Endodermal cell (in vitro differentiated cells): Measurements from ENCODE around the gene CYP4F12. TPM values are rescaled to one million over a fixed set of nuclear protein-coding genes. Genes with fewer than 3 reads are reported as not detected.

Experiments
- DNase-seq: peaks from one replicate; pipeline ENCODE4 v3.0.0-alpha.2; 2017
- H3K27ac ChIP-seq: 2 replicates; pipeline ENCODE4 v1.5.1; 2013; ENCODE audit warnings: mild to moderate bottlenecking, low read depth, low read length, moderate library complexity
- H3K27me3 ChIP-seq: 2 replicates; pipeline ENCODE4 v1.6.1; 2013; ENCODE audit warnings: mild to moderate bottlenecking, low read length, moderate library complexity; ENCODE audit not compliant: insufficient read depth, control insufficient read depth, poor library complexity, severe bottlenecking
- H3K36me3 ChIP-seq: 2 replicates; pipeline ENCODE4 v1.7.0; 2013; ENCODE audit warnings: mild to moderate bottlenecking, low read length, moderate library complexity; ENCODE audit not compliant: control insufficient read depth, insufficient read depth
- H3K4me1 ChIP-seq: one replicate; pipeline ENCODE4 v1.7.0; 2013; ENCODE audit warnings: low read length; ENCODE audit not compliant: control insufficient read depth, insufficient read depth
- H3K4me3 ChIP-seq: 2 replicates; pipeline ENCODE4 v1.5.1; 2013; ENCODE audit warnings: mild to moderate bottlenecking, low read length, moderate library complexity
- H3K9ac ChIP-seq: 2 replicates; pipeline ENCODE4 v1.6.1; 2013; ENCODE audit warnings: mild to moderate bottlenecking, low read length, moderate library complexity; ENCODE audit not compliant: poor library complexity, severe bottlenecking; ENCODE audit errors: extremely low read depth
- H3K9me3 ChIP-seq: 2 replicates; pipeline ENCODE4 v1.6.1; 2013; ENCODE audit warnings: mild to moderate bottlenecking, low read length, moderate library complexity; ENCODE audit not compliant: control insufficient read depth
- H3K27ac Mint-ChIP-seq: 2 replicates; pipeline ENCODE4 v1.8.0; 2020; ENCODE audit warnings: mixed read lengths
- H3K27me3 Mint-ChIP-seq: 2 replicates; pipeline ENCODE4 v1.8.0; 2021; ENCODE audit warnings: mild to moderate bottlenecking, mixed read lengths; ENCODE audit not compliant: insufficient read depth
- H3K36me3 Mint-ChIP-seq: 2 replicates; pipeline ENCODE4 v1.8.0; 2020; ENCODE audit warnings: low read depth, mixed read lengths
- H3K4me1 Mint-ChIP-seq: 2 replicates; pipeline ENCODE4 v1.8.0; 2020; ENCODE audit warnings: mixed read lengths
- H3K4me3 Mint-ChIP-seq: 2 replicates; pipeline ENCODE4 v1.8.0; 2020; ENCODE audit warnings: mild to moderate bottlenecking, moderate library complexity, mixed read lengths
- H3K9me3 Mint-ChIP-seq: 2 replicates; pipeline ENCODE4 v1.8.0; 2020; ENCODE audit warnings: mild to moderate bottlenecking, mixed read lengths
- CTCF ChIP-seq: fragments of 200-600 bp; sonication (generic); conservative IDR thresholded peaks from 2 replicates; pipeline ENCODE4 v1.5.0; 2021; ENCODE audit warnings: antibody characterized with exemption, mild to moderate bottlenecking
- WGBS, 2 experiments: methylation state at CpG; one replicate each; pipeline versions ENCODE4 v1.1.5 to v1.1.7; 2013; ENCODE audit warnings: missing lambda C conversion rate in 2 of 2, mixed read lengths in 1 of 2; ENCODE audit not compliant: insufficient coverage in 1 of 2, insufficient read length in 1 of 2; 5-methylcytosine and 5-hydroxymethylcytosine counted together
- total RNA-seq, 2 donors: library from RNA; stranded (reverse); fragmentation: NEBNext Ultra II Directional in 1 of 2; extraction: Animal tissue kit (Norgen Biotek cat#: 25700) in 1 of 2; gene quantifications; 2 replicates in 1 of 2; 3 replicates in 1 of 2; pipeline ENCODE4 v1.2.1, GENCODE V29; 2021

Gene CYP4F12
- total RNA-seq, 2 donors from 2014 or later: not detected

- H3K4me1 Mint-ChIP-seq: no peaks in the 10 kb centered on the region
- H3K27ac Mint-ChIP-seq: no peak overlapping the region
- no peaks in the 10 kb centered on the region for H3K36me3 Mint-ChIP-seq
- no peak overlapping the region for H3K4me3 ChIP-seq
- no peaks in the 10 kb centered on the region for H3K36me3 ChIP-seq
- no peak for DNase-seq
- 80 to 89% methylated on average over 6 to 10 of the region's 10 CpGs for WGBS, 2 experiments
- peaks cover 98% of the 10 kb centered on the region for H3K9me3 Mint-ChIP-seq
- H3K27ac ChIP-seq: no peak overlapping the region
- no peaks in the 10 kb centered on the region for H3K27me3 ChIP-seq
- H3K9ac ChIP-seq: no peak overlapping the region
- no peaks in the 10 kb centered on the region for H3K4me1 ChIP-seq
- peaks cover 2% of the 10 kb centered on the region for H3K27me3 Mint-ChIP-seq
- no peak for TF ChIP-seq CTCF
- H3K4me3 Mint-ChIP-seq: no peak overlapping the region
- H3K9me3 ChIP-seq: peaks cover 88% of the 10 kb centered on the region
Measured at GRCh38 chr19:15683411-15683810, 10.5 kb downstream of the CYP4F12 start.

GRCh38 chr19:15684828-15685227 is 11.9 kb downstream of the CYP4F12 start:
- H3K9me3 ChIP-seq: peaks cover 84% of the 10 kb centered on the region

GRCh38 chr19:15696654-15697194 is 23.8 kb downstream of the CYP4F12 start:
- no peaks in the 10 kb centered on the region for H3K4me1 Mint-ChIP-seq
- Histone ChIP-seq H3K36me3 (no peaks in the 10 kb centered on the region), H3K4me3 (no peak overlapping the region), H3K9ac (no peak overlapping the region), H3K4me1 (no peaks in the 10 kb centered on the region), H3K27ac (no peak overlapping the region), H3K9me3 (peaks cover 48% of the 10 kb centered on the region), H3K27me3 (no peaks in the 10 kb centered on the region)
- no peaks in the 10 kb centered on the region for H3K27me3 Mint-ChIP-seq
- peaks cover 82% of the 10 kb centered on the region for H3K9me3 Mint-ChIP-seq
- no peak overlapping the region for H3K27ac Mint-ChIP-seq
- H3K4me3 Mint-ChIP-seq: no peak overlapping the region
- no peak for DNase-seq
- no peak for TF ChIP-seq CTCF
- 50 to 76% methylated on average over 2 to 19 of the region's 19 CpGs for WGBS, 2 experiments
- no peaks in the 10 kb centered on the region for H3K36me3 Mint-ChIP-seq

More at GRCh38 chr19:15684828-15685227, 11.9 kb downstream of the CYP4F12 start:
- H3K27ac ChIP-seq: no peak overlapping the region
- Mint-ChIP-seq H3K9me3 (peaks cover 98% of the 10 kb centered on the region), H3K4me3 (no peak overlapping the region), H3K27ac (no peak overlapping the region), H3K4me1 (no peaks in the 10 kb centered on the region), H3K36me3 (no peaks in the 10 kb centered on the region), H3K27me3 (no peaks in the 10 kb centered on the region)
- TF ChIP-seq CTCF: no peak
- 62 to 82% methylated on average over 2 to 9 of the region's 9 CpGs for WGBS, 2 experiments
- no peaks in the 10 kb centered on the region for H3K4me1 ChIP-seq
- DNase-seq: no peak
- no peaks in the 10 kb centered on the region for H3K36me3 ChIP-seq
- no peak overlapping the region for H3K4me3 ChIP-seq
- H3K9ac ChIP-seq: no peak overlapping the region
- H3K27me3 ChIP-seq: no peaks in the 10 kb centered on the region
